ENCODE results near the gene SCN3A. TPM values are rescaled to one million over a fixed set of nuclear protein-coding genes. Genes with fewer than 3 reads are reported as not detected.

Gene SCN3A
- polyA plus RNA-seq, 1 donor from 2014 or later = 161 TPM

DNA sequence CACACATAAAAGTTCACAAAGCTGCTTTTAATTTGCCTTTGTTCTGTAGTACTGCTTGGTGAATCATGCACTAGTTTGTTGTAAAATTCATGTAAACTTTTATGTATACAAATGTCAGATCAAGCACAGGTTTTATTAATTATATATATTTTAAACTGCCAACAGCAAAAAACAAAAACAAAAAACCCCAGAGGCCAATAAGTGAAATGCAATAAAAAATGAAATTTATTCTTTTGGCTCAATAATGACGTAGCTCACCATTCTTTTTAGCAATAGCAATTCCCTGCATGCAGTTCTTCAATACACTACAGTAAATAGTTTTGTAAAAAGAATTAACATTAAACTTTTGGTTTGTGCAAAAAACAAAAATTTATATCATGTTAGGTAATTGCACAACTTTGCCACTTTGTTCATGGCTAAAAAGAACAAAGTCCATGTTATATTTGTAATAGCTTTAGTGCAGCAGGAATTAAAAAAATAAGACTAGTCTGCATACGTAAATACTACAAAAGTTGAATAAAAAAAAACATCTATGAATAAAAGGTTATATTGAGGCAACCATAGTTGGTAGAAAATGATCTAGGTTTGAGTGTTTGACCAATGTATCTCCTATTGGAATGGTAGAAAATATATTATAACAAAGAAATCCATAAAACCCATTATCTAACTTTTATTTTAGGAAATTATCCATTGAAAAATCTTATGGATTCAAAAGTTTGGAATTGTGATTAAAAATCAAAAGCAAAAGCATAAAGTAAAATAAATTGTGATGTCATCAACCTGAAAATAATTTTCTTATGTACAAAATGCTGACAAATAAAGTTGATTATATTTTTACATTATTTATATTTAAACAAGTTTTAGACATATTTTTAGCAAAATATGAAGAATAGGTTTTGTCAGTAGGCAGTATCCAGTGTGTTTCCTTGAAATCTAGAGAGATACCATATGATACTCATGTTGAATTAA, 115.6 kb downstream of the SCN3A start:
- no peaks in the 10 kb centered on the region for H3K27me3 ChIP-seq (ENCODE audit: insufficient read depth, low read depth, low read length)
- H3K9ac ChIP-seq (ENCODE audit: low read length) = no peak overlapping the region
- H2AFZ ChIP-seq (ENCODE audit: low read depth, low read length) = no peak overlapping the region
- no peak for TF ChIP-seq SMC3 (conservative IDR thresholded peaks at IDR 0.05; ENCODE audit: poor library complexity)
- TF ChIP-seq, protein P1, sequence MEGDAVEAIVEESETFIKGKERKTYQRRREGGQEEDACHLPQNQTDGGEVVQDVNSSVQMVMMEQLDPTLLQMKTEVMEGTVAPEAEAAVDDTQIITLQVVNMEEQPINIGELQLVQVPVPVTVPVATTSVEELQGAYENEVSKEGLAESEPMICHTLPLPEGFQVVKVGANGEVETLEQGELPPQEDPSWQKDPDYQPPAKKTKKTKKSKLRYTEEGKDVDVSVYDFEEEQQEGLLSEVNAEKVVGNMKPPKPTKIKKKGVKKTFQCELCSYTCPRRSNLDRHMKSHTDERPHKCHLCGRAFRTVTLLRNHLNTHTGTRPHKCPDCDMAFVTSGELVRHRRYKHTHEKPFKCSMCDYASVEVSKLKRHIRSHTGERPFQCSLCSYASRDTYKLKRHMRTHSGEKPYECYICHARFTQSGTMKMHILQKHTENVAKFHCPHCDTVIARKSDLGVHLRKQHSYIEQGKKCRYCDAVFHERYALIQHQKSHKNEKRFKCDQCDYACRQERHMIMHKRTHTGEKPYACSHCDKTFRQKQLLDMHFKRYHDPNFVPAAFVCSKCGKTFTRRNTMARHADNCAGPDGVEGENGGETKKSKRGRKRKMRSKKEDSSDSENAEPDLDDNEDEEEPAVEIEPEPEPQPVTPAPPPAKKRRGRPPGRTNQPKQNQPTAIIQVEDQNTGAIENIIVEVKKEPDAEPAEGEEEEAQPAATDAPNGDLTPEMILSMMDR (IDR thresholded peaks at IDR 0.05; ENCODE audit: poor library complexity, severe bottlenecking) = no peak
- no peak for TF ChIP-seq POLR2AphosphoS5 (IDR thresholded peaks at IDR 0.05)
- TF ChIP-seq MXI1 (conservative IDR thresholded peaks at IDR 0.05; ENCODE audit: poor library complexity, severe bottlenecking) = no peak
- TF ChIP-seq EZH2 (IDR thresholded peaks at IDR 0.05; ENCODE audit: borderline replicate concordance, insufficient read depth, low read length, poor library complexity, severe bottlenecking) = no peak
- TF ChIP-seq REST (IDR thresholded peaks at IDR 0.05; ENCODE audit: borderline replicate concordance) = no peak
- TF ChIP-seq RAD21 (conservative IDR thresholded peaks at IDR 0.05) = no peak
- TF ChIP-seq TAF1 (IDR thresholded peaks at IDR 0.05; ENCODE audit: low read depth) = no peak
- TF ChIP-seq EP300 (conservative IDR thresholded peaks at IDR 0.05; ENCODE audit: poor library complexity, severe bottlenecking) = no peak
- no peaks in the 10 kb centered on the region for H3K9me3 ChIP-seq (ENCODE audit: low read length)
- H3K9me2 ChIP-seq (ENCODE audit: insufficient read depth, low read length) = no peaks in the 10 kb centered on the region
- no peak overlapping the region for H3K4me3 ChIP-seq (ENCODE audit: low read length)
- H4K20me1 ChIP-seq (ENCODE audit: insufficient read depth) = no peaks in the 10 kb centered on the region
- H3F3A ChIP-seq (ENCODE audit: insufficient read depth, low read length, poor library complexity, severe bottlenecking) = no peaks in the 10 kb centered on the region
- H3K36me3 ChIP-seq (ENCODE audit: insufficient read depth, low read length) = peaks cover 13% of the 10 kb centered on the region
- H3K79me2 ChIP-seq (replicated peaks; ENCODE audit: insufficient read depth, low read length) = no peaks in the 10 kb centered on the region
- no peak overlapping the region for H3K27ac ChIP-seq (ENCODE audit: low read length)
- no peak overlapping the region for H3K4me2 ChIP-seq (ENCODE audit: low read length)

- TF ChIP-seq REST (IDR thresholded peaks at IDR 0.05; ENCODE audit: borderline replicate concordance) (no peak), SMC3 (conservative IDR thresholded peaks at IDR 0.05; ENCODE audit: poor library complexity) (no peak), EZH2 (IDR thresholded peaks at IDR 0.05; ENCODE audit: borderline replicate concordance, insufficient read depth, low read length, poor library complexity, severe bottlenecking) (no peak), MXI1 (conservative IDR thresholded peaks at IDR 0.05; ENCODE audit: poor library complexity, severe bottlenecking) (no peak)
- TF ChIP-seq, protein P1 (IDR thresholded peaks at IDR 0.05; ENCODE audit: poor library complexity, severe bottlenecking) = no peak
- no peaks in the 10 kb centered on the region for H3F3A ChIP-seq (ENCODE audit: insufficient read depth, low read length, poor library complexity, severe bottlenecking)
These were observed 117.5 kb downstream of the SCN3A start for GRCh38 chr2:165086337-165086736.

More at GRCh38 chr2:165086337-165086736, 117.5 kb downstream of the SCN3A start:
- Histone ChIP-seq H3K27ac (ENCODE audit: low read length) (no peak overlapping the region), H4K20me1 (ENCODE audit: insufficient read depth) (no peaks in the 10 kb centered on the region), H3K9ac (ENCODE audit: low read length) (no peak overlapping the region), H3K4me3 (ENCODE audit: low read length) (no peak overlapping the region), H2AFZ (ENCODE audit: low read depth, low read length) (no peak overlapping the region), H3K9me3 (ENCODE audit: low read length) (no peaks in the 10 kb centered on the region), H3K36me3 (ENCODE audit: insufficient read depth, low read length) (peaks cover 4% of the 10 kb centered on the region), H3K79me2 (replicated peaks; ENCODE audit: insufficient read depth, low read length) (no peaks in the 10 kb centered on the region), H3K27me3 (ENCODE audit: insufficient read depth, low read depth, low read length) (no peaks in the 10 kb centered on the region), H3K9me2 (ENCODE audit: insufficient read depth, low read length) (no peaks in the 10 kb centered on the region), H3K4me2 (ENCODE audit: low read length) (no peak overlapping the region)

All from neural cell (in vitro differentiated cells).